HG03060 (cell line): ENCODE results near the gene PSMG1.
"Not testable (repeated sequence)": the region's sequence is repeated elsewhere in the genome, so short reads cannot be mapped to it uniquely, and the experiment has no call there.

Experiments
- ATAC-seq: cut with Tn5 transposase; IDR thresholded peaks from one replicate; pipeline ENCODE4 v1.9.1; 2021; ENCODE audit warnings: low read depth, moderate number of reproducible peaks; ENCODE audit not compliant: unreplicated experiment

The PSMG1 gene

DNA sequence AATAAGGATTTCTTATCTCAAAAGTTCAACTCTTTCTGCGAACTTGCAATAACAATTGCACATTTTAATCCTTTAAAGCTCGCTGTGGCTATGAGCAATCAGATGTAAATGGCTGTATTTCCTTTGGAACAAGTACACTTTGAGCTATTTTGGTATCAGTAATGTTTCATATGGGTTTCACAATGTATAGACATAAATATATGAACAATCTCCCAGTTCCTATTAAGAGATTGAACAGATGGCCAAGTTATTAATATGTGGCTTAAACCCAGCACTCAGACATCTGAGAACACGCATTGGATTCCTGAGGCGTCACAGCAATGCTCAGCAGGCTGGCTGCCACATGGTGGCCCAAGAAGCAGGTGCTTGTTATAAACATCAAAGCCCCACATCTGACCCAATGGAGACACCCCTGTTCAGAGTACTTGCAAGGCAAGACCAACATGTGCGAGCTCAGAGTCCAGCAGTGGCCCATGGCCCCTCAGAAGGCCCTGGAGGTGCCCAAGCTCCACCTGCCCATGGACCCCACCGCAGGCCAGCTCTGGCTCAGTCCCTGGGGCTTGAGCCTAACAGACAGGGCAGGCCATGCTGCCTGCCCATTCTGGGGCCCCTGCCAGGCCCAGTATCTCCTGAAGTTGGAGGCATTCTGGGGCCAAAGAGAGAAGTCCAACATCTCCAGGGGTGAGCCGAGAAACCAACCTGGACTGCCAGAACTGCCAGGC, 23.7 kb downstream of the PSMG1 start:
- no peak for ATAC-seq

DNA sequence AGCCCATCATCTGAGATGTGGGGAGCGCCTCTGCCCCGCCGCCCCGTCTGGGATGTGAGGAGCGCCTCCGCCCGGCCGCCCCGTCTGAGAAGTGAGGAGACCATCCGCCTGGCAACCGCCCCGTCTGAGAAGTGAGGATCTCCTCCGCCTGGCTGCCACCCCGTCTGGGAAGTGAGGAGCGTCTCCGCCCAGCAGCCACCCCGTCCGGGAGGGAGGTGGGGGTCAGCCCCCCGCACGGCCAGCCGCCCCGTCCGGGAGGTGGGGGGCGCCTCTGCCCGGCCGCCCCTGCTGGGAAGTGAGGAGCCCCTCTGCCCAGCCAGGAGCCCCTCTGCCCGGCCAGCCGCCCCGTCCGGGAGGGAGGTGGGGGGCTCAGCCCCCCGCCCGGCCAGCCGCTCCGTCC, 26.0 kb downstream of the PSMG1 start:
- ATAC-seq, result not testable (repeated sequence)

DNA sequence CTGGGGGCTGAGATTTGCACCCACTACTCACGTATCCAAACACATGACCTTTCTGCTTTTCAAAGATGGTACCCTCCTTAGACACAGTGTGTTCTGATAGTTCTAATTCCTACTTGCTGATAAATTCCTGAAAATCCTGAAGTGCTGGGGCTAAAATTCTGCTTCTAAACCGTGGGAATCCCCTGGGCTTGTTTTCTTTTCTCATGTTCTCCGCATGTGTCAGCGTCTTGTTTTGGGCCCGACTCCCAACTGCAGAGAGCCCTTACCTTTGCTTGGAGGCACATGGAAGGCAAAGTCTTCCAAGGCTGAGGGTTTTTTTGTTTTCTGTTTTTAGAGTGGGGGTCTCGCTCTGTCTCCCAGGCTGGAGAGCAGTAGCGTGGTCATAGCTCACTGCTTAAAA, 27.2 kb downstream of the PSMG1 start:
- ATAC-seq, result no peak

DNA sequence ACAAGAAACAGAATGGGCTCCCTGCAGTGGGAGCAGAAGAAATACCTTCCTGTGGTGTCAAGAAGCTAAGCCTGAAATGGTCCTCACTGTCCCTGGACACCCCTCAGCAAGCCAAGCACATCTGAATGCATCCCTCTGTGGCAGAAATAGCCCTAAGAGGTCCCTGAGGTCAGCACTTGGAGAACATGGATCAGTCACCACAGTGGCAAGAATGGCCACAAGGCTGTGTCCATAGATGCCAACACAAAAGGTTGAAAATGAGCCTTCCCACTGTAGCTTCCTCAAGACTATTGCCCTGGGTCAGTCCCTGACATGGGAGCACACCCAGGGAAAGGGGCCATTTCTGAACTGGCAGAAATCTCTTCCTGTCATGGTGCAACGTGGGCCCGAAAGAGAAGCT, 27.7 kb downstream of the PSMG1 start:
- ATAC-seq, result no peak

DNA sequence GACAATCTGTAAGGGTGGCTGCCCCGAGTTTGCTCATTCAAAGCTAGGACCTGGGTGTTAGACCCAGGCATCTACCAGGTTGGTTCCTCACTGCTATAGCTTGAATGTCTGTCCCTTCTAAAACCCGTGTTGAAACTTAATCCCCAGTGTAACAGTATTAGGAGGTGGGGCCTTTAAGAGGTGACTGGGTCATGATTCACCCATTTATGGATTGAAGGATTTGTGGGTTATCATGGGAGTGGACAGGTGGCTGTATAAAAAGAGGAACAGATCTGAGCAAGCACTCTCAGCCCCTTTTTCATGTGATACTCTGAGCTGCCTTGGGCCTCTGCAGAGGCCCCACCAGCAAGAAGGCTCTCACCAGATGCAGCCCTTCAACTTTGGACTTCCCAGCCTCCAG, 29.4 kb downstream of the PSMG1 start:
- ATAC-seq, result no peak

DNA sequence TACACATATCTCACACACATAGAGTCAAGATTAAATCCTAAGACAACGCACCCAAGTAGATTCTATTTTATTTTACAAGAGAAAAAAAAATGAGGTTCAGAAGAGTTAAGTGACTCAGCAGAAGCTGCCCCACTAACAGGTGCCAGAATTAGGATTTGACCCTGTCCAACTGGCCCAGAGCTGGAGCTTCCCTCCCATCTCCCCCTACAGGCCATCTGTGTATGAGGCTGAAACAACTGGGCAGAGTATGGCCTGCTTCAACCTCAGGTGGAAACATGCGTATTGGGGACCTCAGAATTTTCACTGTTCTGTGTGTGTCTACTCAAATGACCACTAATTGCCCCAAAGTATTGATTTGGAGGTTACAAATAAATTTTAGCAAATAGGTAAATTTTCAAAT, 29.9 kb downstream of the PSMG1 start:
- no peak for ATAC-seq

DNA sequence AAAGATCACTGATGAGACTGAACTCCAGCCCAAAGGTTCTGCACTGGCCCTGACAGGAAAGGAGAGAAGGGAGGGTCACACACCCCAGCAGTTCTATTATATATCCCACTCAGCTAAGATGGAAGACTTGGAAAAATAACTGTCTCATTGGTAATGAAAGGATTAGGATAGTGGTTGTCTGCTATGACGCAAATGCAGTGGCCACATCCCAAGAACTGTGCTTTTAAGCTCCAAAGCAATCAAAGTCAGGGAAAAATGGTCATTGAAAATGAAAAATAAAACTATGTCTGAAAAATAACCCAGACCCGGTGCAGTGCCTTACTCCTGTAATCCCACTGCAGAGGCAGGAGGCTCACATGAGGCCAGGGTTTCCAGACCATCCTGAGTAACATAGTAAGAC, 31.0 kb downstream of the PSMG1 start:
- ATAC-seq, result no peak

DNA sequence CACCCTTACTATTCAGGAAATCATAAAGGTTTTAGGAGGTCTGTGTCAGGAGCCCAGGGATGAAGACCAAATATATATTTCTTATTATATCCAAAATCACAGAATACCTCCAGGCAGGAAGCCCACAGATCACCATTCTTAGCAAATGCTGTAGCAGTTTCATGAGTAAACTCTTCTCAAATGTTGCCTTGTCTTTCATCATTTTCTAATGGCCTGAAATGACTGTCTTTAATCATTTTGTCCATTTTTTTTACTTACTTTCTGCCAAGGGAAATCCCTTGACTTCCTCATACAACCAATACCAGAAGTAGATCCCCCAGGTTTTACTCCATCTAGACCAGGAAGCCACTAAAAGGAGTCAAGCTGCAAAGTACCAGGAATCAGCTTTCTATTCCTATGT, 32.4 kb downstream of the PSMG1 start:
- ATAC-seq, result no peak

DNA sequence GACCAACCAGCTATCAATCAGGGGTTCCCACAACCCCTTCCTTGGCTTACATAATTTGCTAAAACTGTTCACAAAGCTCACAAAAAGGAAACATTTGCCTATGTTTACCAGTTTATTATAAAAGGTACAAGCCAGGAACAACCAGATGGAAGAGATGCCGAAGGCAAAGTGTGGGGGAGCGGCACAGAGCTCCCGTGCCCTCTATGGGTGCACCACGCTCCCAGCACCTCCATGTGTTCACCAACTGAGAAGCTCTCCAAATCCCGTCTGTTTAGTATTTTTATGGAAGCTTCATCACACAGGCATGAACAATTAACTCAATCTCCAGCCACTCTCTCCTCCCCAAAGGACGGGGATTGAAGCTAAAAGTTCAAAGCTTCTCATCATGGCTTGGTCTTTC, 32.9 kb downstream of the PSMG1 start:
- no peak for ATAC-seq

DNA sequence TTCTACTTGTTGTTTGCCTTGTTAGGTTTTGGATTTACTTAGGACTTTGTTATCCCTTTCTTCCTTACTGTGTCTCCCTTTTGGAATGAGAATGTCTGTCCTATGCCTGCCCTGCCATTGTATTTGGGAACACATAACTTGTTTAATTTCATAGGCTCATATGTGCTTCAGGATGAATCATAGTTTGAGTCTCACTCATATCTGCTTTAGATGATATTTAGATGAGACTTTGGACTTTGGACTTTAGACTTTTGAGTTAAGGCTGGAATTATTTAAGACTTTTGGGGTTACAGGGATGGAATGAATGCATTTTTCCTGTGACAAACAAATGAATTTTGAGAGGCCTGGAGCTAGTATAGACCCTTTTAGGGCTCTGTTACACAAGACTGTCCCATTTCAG, 33.4 kb downstream of the PSMG1 start:
- no peak for ATAC-seq

DNA sequence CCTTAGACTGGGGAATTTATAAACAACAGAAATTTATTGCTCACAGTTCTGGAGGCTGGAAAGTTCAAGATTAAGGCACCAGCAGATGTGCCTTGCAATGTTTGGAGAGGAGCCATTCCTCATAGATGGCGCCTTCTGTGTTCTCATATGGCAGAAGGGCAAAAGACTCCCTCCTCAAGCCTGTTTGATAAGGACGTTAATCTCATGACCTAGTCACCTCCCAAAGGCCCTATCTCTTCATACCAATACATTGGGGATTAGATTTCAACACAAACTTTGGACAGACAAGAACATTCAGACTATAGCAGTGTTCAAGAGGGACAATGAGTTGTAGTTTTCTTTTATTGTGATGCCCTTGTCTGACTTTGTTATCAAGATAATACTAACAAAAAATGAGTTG, 34.3 kb downstream of the PSMG1 start:
- no peak for ATAC-seq

DNA sequence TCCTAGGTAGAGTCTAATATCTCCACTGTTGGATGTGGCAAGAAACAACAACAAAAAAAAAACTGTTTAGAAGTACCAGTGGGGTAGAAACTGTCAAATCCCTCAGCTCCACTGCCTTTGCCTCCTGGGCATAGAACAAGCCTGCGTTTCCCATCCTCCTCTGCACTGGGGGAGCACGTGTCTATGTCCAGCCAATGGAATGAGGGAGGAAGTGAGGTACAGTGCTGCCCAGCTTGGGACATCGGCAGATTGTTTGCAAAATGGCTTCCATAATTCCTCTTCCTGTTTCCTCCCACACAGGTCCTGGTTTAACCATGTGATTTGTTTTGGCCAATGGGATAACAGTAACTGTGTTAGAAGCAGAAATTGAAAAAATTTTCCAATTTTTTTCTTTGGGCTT, 39.1 kb downstream of the PSMG1 start:
- no peak for ATAC-seq

DNA sequence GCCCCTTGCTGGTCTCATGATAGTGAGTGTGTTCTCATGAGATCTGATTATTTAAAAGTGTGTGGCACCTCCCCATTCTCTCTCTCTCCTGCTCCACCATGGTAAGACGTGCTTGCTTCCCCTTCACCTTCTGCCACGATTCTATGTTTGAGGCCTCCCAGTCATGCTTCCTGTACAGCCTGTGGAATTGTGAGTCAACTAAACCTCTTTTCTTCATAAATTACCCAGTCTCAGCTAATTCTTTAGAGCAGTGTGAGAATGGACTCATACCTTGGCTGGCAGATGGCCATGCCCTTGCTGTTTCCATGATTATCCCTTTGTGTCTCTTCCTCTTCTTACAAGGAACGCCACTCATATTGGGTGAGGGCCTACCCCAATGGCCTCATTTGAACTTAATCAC, 40.3 kb downstream of the PSMG1 start:
- no peak for ATAC-seq

DNA sequence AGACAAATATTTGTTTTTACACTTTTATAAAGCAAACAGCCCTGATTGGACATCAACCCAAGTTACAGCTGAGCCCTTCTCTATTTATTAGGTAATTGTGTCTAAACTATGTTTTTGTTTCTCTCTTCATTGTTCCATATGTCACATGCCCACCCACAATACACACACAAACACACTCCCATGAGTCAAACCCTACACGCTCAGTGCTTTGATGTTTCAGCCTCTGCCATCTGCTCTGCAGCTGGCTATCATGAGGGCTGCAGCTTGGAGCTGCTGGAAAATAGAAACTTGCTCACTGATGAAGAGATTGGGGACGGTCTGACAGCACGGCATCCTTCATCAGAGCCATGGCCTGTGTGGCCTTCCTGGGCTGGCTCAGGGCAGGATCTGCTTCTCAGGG, 41.7 kb downstream of the PSMG1 start:
- ATAC-seq, result no peak

DNA sequence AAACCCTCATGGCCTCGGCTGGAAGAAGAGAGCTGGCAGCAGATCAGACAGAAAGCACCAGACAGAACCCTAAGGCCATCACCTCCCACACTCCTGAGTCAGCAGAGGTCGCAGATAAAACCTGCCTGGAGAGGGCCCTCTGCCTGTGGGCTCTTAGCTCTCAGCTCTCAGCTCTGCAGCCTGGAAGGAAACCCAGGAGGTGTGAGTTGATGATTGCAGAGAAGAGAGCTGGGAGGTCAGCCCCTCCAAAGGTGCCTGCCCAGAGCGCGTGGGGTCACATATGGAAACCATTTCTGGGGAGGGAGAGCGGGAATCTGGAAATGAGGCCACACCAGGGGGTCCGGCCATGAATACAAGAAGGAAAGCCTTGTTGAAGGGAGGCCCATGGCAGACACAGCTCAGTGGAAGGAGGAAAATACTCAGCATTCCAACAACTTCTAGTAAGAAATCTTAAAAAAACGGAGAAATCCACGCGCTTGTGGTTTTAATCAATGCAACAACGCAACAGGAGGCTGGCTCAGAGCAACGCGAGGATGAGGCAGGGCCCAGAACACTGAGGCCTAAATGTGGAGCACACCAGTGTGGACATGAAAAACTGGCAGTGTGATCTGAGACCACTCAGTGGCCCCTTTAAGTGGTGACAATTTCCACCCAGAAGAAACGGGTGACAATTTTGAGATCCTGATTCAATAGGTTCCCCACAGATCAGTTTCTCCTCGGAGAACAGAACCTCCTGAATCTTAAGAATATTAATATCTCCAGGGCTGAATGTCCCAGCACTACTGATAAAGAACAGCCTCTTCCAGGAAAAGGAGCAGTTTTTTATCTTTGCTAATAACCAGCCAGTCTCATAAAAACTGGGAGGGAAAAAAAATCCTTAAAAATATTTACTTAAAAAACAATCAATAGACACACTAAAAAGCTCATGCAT, 45.7 kb downstream of the PSMG1 start:
- no peak for ATAC-seq

DNA sequence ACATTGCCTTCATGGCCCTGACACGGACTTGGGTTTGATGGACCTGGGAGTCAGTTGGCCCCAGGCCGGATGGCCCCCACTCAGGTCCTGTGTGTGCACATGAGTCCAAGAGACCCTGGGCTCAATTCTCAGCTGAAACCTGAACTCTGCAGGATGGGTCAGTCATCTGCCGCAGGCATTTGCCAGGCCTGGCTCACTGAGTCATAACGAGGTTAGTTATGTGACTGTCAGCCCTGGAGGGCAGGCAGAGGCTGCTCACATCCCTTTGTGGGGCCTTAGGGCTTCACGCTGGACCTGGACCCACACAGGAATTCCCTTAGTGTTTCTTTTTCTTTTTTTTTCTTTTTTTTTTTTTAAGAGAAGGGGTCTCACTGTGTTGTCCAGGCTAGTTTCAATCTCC, 46.5 kb downstream of the PSMG1 start:
- ATAC-seq, result no peak

DNA sequence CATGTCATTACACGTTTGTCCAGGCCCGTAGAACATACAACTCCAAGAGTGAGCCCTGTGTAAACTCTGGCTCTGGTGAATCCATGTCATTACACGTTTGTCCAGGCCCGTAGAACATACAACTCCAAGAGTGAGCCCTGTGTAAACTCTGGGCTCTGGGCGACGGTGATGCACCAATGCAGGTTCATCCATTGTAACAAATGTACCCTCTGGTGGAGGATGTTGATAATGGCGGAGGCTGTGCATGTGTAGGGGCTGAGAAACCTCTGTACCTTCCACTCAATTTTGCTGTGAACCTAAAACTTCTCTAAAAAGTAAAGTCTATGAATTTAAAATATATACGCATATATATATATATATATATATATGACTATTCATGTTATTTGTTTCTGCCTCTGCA, 47.1 kb downstream of the PSMG1 start:
- ATAC-seq, result not testable (repeated sequence)

DNA sequence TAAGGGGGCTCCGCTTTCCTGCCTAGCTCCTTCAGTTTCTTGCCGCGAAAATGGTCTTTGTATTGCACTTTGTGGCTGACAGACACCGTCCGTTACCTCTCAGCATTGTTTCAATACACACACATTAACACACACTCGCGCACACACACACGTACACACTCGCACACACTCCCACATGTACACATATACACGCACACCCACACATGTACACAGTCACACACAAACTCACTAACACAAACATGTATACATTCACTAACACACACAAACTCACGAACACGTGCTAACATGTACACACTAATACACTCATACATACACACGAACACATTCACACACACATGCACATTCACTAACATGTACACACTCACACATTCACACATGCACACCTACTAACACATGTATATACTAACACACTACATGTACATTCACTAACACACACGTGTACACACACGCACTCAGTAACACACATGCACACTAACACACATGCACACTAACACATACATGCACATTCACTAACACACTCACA, 48.9 kb downstream of the PSMG1 start:
- ATAC-seq, result no peak

DNA sequence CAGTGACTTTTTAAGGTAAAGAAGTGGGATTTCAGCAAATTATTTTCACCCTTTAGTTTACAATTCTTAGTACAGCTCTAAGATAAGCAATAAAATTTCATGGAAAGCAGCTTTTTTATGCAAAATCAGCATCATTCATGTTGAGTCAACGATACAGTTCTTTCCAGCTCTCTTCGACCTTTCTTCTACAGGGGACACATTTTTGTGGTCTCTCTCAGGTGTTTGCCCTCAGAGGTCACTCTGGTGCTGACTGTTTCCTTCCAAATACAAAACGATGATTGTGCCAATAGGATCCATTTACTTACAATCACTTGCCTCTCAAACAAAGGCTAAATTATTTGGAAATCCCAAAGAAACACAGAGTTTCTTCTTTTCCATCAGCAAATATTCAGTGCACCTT, 51.0 kb downstream of the PSMG1 start:
- no peak for ATAC-seq

DNA sequence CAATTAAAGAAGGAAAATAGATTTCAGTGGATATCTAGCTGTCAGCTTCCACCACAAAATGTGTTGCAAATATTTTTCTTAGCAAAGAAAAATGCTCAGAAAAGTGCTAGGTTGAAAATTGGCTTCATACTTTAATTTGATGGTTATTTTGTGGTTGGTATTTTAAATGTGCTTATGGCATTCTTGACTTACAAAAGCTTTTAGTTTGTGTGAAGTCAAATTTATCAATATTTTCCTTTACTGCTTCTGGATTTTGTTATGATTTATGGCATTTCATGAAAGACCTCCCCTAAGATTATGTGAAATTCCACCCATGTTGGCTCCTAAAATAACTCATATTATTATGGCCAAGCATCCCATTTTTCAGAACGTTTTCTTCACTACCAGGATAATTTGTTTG, 51.5 kb downstream of the PSMG1 start:
- ATAC-seq, result no peak

DNA sequence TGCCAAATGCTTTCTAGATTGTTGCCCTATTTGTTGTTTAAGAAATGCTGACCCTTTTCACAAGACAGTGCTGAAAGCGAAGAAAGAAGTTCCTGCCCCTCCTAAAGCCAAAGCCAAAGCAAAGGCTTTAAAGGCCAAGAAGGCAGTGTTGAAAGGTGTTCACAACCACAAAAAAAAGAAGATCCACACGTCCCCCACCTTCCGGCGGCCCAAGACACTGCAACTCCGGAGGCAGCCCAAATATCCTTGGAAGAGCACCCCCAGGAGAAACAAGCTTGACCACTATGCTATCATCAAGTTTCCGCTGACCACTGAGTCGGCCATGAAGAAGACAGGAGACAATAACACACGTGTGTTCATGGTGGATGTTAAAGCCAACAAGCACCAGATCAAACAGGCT, 55.7 kb downstream of the PSMG1 start:
- no peak for ATAC-seq

DNA sequence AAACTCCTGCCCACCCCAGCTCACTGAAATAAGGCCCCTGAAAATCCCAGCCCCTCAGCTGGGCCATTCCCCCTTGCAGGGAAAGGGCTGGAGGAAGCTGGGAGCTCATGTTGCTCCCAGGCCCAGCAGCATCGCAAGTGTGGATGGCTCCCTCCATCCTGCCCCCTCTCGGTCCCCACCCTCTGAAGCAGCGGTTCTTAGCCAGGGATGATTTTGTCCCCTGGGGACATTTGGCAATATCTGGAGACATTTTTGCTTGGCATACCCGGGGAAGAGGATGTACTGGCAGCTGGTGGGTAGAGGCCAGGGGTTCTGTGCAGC, 56.8 kb downstream of the PSMG1 start:
- ATAC-seq, result no peak
